Peyer's patch (tissue), 4 donors: ENCODE measurements around the gene TK2. TPM values are rescaled to one million over a fixed set of nuclear protein-coding genes. Genes with fewer than 3 reads are reported as not detected.

Experiments used
- DNase-seq, 3 donors: peaks; one replicate each; pipeline ENCODE4 v3.0.0-alpha.2; 2017 to 2019
- H3K27ac ChIP-seq, 4 donors: fragments of 200-600 bp; sonication (generic); one replicate each; pipeline ENCODE4 v1.5.1; 2016 to 2019
- H3K27me3 ChIP-seq, 2 donors: fragments of 200-600 bp; sonication (generic); one replicate each; pipeline ENCODE4 v1.5.1; 2019
- H3K36me3 ChIP-seq, 3 donors: fragments of 200-600 bp; sonication (generic); one replicate each; pipeline ENCODE4 v1.5.1; 2016 to 2019
- H3K4me1 ChIP-seq, 4 donors: fragments of 200-600 bp; sonication (generic); one replicate each; pipeline ENCODE4 v1.5.1; 2016 to 2019
- H3K4me3 ChIP-seq, 4 donors: fragments of 200-600 bp; sonication (generic); 1 replicate in 3 of 4; 2 replicates in 1 of 4; pipeline ENCODE4 v1.5.1; 2016 to 2019; ENCODE audit warnings: mild to moderate bottlenecking in 1 of 4
- H3K9me3 ChIP-seq, 4 donors: fragments of 200-600 bp; sonication (generic); one replicate each; pipeline ENCODE4 v1.5.1; 2016 to 2019; ENCODE audit warnings: mild to moderate bottlenecking in 1 of 4
- POLR2A ChIP-seq, 2 donors: fragments of 450-650 bp; IDR thresholded peaks; one replicate each; pipeline ENCODE4 v1.5.1; 2017; ENCODE audit warnings: antibody characterized with exemption in 2 of 2, mild to moderate bottlenecking in 2 of 2, moderate library complexity in 2 of 2
- total RNA-seq, 4 donors: library from RNA; depleted of rRNA; stranded (reverse); fragments of >200 nt; gene quantifications; one replicate each; pipeline ENCODE4 v1.1.0, GENCODE V29; 2016
- TF ChIP-seq, protein P1 (sequence below), 6 experiments: fragments of 450-650 bp in 4 of 6; fragments of 200-600 bp in 2 of 6; sonication (generic) in 1 of 6; IDR thresholded peaks; one replicate each; pipeline ENCODE4 v1.5.1; 2017 to 2019; ENCODE audit warnings: antibody characterized with exemption in 6 of 6, mild to moderate bottlenecking in 3 of 6, moderate library complexity in 1 of 6

TK2 gene
- total RNA-seq, 4 donors from 2014 or later, result 22.8 to 33.1 (median 27.1) TPM

DNA sequence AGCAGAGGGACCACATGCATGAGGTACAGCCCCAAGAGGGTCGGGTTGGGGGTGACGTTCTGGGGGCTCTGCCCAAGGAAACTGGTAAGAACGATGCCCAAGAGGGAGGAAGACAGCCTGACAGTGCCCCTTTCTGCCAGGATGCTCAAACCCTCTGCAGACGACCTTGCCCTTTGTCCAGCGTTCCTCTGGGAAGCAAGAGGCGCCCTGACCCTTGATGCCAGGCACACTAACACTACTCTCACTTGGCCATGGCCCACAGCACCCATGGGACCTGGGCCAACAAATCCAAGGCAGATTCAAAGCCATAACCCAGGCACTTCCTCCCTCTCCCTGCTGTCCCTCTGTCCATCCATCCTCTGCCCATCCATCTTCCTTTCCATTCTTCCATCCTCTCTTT lies 20.4 kb downstream of the TK2 start:
- Histone ChIP-seq H3K36me3 (peaks cover 0 to 70% (median 2%) of the 10 kb centered on the region in 3 donors), H3K4me1 (peaks cover 0 to 12% (median 6%) of the 10 kb centered on the region in 4 donors), H3K4me3 (no peak overlapping the region), H3K9me3 (no peaks in the 10 kb centered on the region), H3K27me3 (no peaks in the 10 kb centered on the region), H3K27ac (no peak overlapping the region)
- no peak for DNase-seq
- no peak for TF ChIP-seq POLR2A (IDR thresholded peaks at IDR 0.05)
- TF ChIP-seq, protein P1, sequence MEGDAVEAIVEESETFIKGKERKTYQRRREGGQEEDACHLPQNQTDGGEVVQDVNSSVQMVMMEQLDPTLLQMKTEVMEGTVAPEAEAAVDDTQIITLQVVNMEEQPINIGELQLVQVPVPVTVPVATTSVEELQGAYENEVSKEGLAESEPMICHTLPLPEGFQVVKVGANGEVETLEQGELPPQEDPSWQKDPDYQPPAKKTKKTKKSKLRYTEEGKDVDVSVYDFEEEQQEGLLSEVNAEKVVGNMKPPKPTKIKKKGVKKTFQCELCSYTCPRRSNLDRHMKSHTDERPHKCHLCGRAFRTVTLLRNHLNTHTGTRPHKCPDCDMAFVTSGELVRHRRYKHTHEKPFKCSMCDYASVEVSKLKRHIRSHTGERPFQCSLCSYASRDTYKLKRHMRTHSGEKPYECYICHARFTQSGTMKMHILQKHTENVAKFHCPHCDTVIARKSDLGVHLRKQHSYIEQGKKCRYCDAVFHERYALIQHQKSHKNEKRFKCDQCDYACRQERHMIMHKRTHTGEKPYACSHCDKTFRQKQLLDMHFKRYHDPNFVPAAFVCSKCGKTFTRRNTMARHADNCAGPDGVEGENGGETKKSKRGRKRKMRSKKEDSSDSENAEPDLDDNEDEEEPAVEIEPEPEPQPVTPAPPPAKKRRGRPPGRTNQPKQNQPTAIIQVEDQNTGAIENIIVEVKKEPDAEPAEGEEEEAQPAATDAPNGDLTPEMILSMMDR (IDR thresholded peaks at IDR 0.05), result no peak

DNA sequence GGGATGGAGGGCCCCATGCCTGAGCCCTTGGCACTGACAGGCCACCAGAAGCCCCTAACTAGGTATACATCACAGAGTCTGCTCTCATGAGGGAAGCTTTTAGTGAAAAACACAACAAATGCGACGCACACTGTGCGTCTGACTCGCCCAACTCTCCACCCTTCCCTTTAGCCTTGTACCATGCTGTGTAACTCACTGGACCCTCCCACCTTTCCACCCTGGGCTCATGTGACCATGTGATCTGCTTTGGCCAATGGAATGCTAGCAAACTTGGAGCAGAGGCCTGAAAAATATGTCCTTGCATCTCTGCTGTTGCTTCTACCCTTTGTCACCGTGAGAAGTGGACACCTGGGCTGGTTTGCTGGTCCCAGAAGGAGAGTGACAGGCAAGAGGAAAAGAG lies 21.6 kb downstream of the TK2 start:
- Histone ChIP-seq H3K4me1 (peaks cover 0 to 19% (median 15%) of the 10 kb centered on the region in 4 donors), H3K9me3 (no peaks in the 10 kb centered on the region), H3K27me3 (no peaks in the 10 kb centered on the region), H3K4me3 (no peak overlapping the region), H3K27ac (no peak overlapping the region), H3K36me3 (peaks cover 0 to 69% (median 2%) of the 10 kb centered on the region in 3 donors)
- DNase-seq, result peak in 1 of 3 donors; percentile 27
- TF ChIP-seq, protein P1 (IDR thresholded peaks at IDR 0.05), result no peak
- no peak for TF ChIP-seq POLR2A (IDR thresholded peaks at IDR 0.05)

DNA sequence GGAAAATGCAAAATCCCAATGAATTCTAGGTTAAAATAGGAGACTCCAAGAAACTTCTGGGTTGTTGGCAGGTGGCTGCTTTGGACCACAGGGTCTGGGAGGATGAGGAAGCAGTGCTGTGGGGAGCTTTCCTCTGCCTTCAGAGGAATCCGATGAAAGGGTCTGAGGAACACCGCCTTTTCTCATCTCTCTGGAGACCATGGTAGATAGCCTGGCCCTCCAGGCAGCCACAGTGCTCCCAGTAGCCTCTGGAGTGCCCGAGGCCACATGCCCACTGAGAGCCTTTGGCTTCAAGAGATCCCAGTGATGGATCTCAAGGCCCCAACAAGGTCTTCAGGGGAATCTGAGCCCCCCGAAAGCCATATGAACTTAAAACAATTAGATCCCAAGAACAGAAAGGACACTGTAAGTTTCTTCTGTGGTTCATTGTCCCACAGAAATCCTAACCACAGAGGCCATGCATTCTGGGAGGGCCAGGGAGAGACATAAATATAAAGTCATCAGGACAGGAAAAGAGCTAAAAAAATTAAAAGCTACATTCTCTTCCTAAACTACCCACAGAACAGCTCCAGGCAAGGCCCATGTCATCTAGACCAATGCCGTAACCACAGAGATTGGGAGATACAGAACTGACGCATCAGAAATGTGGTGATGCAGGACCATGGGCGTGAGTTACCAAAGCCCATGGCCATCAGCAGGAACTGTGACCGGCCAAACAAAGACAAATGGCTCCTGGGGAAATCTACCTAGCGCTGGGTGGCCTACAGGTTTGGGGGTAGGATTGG lies 24.3 kb downstream of the TK2 start:
- H3K4me1 ChIP-seq, result peaks cover 0 to 45% (median 40%) of the 10 kb centered on the region in 4 donors
- DNase-seq, result peak in 1 of 3 donors; percentile 23
- TF ChIP-seq, protein P1 (IDR thresholded peaks at IDR 0.05), result no peak
- TF ChIP-seq POLR2A (IDR thresholded peaks at IDR 0.05), result no peak
- H3K36me3 ChIP-seq, result peaks cover 0 to 57% (median 2%) of the 10 kb centered on the region in 3 donors
- H3K27ac ChIP-seq, result peak overlapping the region in 3 of 4 donors; percentile 36 to 80 (median 69)
- no peaks in the 10 kb centered on the region for H3K27me3 ChIP-seq
- H3K9me3 ChIP-seq, result no peaks in the 10 kb centered on the region
- peak overlapping the region in 1 of 4 donors; percentile 15 for H3K4me3 ChIP-seq

DNA sequence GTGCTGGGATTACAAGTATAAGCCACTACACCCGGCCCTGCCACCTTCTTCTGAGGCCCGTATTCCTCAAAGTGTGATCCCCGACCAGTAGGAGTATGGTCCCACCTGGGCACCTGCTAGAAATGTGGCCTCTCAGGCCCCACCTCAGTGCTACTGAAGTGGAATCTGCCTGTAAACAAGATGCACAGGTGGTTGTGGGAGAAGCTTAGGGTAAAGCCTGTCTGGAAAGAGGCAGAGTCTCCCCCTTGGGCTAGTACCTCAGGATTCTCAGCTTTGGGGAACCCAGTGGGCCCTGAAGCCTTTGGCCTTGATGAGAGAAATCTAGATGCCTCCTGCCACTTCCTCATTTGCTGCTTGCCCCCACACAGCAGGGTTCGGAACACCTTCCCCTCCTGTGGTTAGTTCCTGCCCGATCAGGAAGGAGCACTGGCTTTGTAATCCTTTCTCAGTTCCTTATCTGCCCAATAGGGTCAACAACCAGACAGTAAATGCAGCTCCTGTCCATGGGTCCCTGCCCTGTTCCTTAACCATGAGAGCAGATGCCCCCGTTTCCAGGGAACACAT lies 25.2 kb downstream of the TK2 start:
- H3K4me3 ChIP-seq, result peak overlapping the region in 1 of 4 donors; percentile 15
- peak overlapping the region; percentile 50 to 80 (median 74) for H3K27ac ChIP-seq
- peaks cover 0 to 54% (median 48%) of the 10 kb centered on the region in 4 donors for H3K4me1 ChIP-seq
- no peaks in the 10 kb centered on the region for H3K27me3 ChIP-seq
- H3K36me3 ChIP-seq, result peaks cover 0 to 48% (median 2%) of the 10 kb centered on the region in 3 donors
- no peaks in the 10 kb centered on the region for H3K9me3 ChIP-seq
- DNase-seq, result peak; percentile 46 to 89 (median 85)
- TF ChIP-seq, protein P1 (IDR thresholded peaks at IDR 0.05), result peak in 5 of 6 experiments; percentile 3 to 23 (median 18)
- TF ChIP-seq POLR2A (IDR thresholded peaks at IDR 0.05), result no peak

DNA sequence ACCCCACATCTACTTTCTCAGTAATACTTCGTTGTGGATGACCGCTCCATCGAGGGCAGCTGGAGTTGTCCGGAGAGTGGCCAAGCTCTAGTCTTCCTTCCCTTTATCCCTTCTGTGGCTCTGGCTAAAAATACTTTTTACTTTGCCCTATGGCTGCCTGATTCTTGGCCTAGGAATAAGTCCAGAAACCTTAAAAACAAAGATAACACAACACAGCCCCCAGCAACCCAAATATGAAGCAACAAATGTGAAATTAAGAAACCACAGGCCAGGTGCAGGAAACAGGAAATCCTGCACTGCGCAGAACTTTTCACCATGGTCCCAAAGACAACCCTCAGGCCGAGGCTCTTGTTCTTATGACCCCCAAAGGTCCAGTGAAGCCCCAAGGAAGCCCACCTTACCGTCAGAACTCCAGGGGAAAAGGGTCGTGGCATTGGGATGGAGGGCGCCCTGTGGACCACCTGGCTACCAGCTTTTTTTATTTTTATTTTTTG lies 26.0 kb downstream of the TK2 start:
- no peak overlapping the region for H3K4me3 ChIP-seq
- no peaks in the 10 kb centered on the region for H3K27me3 ChIP-seq
- peaks cover 0 to 55% (median 52%) of the 10 kb centered on the region in 4 donors for H3K4me1 ChIP-seq
- peak; percentile 47 to 84 (median 76) for DNase-seq
- no peaks in the 10 kb centered on the region for H3K9me3 ChIP-seq
- H3K27ac ChIP-seq, result peak overlapping the region; percentile 50 to 80 (median 74)
- peaks cover 0 to 40% (median 0%) of the 10 kb centered on the region in 3 donors for H3K36me3 ChIP-seq
- TF ChIP-seq, protein P1 (IDR thresholded peaks at IDR 0.05), result no peak
